ENCODE data around the gene RPIA.

RPIA gene

DNA sequence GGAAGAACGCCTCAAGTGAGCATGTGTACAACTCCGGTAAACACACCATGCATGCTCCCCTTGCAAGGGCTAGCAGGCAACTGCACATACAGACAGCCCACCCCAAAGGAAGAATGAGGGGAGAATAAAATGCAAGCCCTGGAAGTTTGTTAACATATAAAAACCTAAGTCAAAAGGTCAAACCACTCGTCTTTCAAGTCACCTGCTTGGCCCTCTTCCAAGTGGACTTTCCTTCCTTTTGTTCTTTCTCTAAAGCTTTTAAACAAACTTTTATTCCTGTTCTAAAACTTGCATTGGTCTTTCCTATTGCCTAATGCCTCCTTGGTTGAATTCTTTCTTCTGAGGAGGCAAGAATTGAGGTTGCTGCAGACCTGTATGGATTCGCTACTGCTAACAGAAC, 5.2 kb upstream of the RPIA start:
- DNase-seq, result no peak

DNA sequence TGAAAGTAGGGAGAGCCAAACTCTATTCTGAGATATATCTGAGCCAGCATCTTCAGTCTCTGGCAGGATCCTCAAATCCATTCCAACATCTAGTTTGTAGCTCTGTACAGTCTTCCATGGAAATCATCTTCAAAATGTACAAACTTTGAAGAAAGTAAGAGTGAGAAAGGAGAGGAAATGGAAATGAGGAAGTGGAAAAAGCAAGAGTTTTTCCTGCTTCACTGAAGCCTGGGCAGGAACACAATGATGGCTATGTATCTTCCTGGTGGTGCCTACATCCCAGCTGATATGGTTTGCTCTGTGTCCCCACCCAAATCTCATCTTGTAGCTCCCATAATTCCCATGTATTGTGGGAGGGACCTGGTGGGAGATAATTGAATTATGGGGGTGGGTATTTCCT, 4.1 kb upstream of the RPIA start:
- DNase-seq, result no peak

DNA sequence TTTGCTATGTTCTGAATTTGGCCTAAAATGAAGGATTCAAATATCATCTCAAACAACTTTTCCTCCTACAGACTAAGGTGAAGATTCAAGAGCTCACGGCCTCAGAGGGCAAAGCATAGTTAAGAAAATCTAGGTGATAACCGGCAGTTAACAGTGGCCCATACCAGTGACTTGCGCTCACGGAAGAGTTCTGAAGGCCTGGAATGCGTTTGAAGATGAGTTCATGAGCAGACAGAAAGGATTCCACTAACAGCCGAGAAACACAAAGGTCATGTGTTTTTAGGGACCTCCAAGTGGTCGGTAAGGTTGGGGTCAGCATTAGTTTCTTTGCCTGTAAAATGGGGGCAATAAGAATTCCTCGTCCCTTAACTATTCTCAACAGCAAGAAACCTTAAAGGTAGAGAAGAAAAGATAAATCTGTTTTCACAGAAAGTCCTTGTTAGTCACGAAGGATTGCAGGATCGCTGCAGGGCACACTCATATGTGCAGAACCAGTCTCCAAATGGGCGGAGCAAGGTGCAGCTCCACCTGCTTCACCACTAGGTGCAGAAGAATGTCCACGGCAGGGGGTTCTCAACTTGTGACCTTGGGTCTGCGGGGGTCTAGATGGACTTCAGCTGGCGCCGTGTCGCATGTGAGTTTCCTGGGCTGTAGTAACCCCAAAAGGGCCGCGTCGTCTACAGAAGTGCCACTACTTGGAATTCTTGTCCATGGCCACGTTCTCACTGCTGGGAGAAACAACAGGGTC, 708 bp upstream of the RPIA start:
- peak; percentile 61 for DNase-seq

DNA sequence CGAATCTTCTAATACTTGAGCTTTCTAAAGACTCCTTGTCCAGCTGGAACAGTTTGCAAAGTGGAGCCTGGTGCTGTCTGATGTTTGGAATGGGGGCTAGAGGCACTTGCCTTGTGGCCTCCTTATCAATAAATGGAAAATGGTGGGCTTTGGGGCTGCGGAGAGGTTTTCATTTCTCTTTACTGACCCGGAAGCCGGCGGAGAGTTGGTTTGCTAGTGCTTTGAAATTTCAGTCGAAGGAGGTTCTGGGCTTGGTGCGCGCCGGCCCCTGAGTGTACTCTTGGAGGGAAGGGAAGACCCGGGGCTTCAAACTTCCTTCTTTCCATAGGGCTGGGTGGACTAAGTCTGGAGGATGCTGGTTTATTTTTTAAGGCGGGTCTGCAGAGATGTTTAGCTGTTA, 714 bp downstream of the RPIA start:
- peak; percentile 74 for DNase-seq

DNA sequence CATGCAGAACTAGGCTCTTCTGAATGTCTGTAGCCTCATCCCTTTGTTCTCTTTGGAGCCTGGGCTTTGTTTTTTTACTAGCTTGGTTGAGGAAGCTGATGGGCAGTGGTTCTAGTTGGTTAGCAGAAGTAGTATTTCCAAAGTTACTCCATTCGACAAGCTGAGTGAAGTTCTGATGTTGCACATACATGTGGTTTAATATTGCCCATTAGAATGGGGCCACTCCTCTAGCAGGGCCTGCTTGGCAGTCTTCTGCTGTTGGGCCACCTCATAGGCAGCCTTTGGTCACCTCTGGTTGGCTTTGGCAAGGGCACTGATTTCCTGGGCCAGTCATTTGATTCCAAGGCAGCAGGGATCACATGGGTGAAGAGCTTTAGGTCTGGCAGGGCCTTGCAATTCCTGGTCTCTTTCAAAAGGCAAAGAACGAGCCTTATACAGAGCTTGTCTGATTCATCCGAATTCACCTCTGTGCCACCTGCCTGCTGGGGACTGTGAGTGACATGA, 2.5 kb downstream of the RPIA start:
- no peak for DNase-seq

DNA sequence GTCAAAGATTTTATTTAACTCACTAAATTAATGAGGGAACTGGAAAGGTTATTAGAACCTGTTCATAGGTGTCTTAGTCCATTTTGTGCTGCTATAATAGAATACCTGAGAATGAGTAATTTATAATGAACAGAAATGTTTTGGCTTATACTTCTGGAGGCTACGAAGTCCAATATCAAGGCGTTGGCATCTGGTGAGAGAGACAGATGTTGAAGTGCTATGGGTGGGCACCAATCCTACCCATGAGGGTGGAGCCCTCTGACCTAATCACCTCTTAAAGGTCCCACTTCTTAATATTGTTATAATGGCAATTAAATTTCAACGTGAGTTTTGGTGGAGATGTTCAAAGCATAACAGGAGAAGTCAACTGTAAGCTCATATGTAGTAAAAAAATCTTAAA, 5.1 kb downstream of the RPIA start:
- peak; percentile 65 for DNase-seq

DNA sequence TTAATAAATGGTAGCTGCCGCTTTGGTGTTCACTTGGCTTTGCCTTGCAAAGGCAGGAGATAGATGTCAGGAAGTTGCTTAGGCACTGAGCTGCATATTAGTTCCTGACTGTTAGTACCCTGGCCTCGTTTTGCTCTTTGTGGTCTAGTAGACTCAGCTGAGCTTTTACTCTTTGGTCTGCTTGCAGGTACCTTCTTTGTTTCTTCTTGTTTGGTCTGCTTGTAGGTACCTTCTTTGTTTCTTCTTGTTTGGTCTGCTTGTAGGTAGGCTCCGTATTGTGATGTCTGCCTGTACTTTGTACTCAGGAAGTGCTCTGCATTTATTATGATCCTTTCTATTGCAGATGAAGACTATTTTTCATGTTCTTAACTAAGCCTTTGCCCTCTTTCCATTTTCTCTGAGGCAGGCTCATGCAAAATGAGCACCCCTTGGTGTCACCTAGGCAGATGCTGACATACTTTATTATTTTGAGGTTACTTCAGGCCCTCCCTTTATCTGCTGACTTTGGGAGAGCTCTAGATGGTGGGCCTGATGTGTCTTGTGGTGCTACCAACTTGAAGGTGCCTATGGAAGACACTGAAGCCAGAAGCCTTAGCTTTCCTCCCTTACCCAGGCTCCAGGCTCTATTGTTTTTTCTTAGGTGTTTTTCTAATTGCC, 6.0 kb downstream of the RPIA start:
- DNase-seq, result no peak

DNA sequence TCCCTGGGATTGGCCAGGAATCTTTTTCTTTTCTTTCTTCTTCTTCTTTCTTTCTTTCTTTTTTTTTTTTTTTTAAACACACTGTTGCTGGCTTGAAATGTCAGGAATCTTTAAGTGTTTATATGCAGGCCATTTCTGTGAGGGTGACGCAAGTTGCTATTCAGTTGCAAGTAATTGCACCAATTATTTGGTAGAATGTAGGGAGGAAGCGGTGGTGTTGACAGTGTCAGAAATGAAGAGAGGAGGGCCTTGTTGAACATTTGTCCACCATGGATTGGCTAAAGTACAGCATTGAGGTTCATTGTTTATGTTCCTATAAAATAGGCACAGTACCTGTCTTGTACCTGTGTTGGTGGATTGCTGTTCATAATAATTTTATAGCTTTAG, 6.5 kb downstream of the RPIA start:
- DNase-seq, result no peak

DNA sequence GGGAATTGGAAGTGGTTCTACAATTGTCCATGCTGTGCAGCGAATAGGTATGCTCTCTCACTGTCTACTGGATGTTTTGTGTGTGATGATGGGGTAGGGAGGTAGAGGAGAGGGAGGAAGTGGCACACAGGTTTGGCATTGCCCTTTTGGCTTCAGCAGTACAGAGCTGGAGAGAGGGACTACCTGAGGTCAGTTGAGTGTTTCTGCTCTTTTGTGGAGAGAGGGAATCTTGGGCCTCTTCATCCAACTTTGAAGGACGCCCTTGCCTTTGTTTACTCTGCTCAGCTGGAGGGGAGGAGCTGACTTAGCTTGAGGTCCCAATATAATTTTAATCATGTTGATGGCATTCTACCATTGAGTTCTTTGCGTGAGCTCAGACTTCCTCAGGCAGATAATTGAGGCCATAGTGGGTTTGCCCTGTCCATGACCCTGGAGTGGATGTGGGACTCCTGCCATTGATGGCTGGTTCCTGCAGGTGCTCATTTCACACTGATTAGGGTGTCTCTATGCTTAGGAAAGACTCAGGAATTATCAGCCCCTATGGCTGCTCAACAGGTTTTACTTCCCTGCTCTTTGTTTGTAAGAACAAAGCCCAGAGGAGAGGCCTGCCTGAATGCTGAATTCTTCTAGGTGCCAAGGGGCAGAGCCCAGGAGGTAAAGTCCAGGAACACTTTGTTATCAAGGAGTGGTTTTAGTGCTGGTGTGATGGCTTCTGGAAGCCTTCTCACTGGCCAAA, 7.2 kb downstream of the RPIA start:
- DNase-seq, result no peak

DNA sequence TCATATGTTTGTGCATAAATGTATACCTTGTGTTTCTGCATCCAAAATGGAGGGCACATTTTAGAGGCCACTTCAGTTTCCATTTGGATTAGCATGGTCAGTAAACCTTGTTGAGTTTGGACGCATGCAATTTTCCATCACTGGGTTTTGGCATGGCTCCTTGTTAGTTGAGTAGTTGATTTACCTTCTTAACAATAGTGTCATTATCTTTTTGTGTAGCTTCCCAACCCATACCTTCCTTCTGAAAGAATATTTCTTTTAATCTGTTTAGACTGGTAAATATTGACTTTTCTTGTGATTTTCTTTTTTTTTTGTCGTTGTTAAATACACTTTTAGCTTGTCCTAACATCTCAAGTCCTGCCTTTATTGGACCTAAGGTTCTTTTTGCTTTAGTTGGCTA, 15.5 kb downstream of the RPIA start:
- no peak for DNase-seq

DNA sequence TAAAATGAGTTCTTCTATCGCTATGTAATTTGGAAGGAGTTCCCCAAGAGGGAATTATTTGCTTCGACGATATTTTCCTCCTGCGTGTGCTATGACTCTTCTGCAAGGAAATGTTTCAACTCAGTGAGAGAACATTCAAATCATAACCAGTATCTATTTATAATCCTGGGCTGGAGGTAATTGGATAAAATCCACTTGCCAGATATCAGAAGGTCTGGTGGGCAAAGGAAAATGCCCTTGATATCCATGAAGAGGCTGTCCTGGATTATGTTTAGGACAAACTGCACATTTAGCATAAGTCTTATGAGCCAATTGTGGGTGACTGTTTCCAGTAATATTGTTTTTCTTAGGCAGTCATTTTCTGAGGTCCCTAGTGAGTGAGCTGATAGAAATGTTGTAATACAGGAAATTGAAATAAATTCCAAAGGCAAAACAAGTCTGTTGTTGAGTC, 17.7 kb downstream of the RPIA start:
- no peak for DNase-seq

DNA sequence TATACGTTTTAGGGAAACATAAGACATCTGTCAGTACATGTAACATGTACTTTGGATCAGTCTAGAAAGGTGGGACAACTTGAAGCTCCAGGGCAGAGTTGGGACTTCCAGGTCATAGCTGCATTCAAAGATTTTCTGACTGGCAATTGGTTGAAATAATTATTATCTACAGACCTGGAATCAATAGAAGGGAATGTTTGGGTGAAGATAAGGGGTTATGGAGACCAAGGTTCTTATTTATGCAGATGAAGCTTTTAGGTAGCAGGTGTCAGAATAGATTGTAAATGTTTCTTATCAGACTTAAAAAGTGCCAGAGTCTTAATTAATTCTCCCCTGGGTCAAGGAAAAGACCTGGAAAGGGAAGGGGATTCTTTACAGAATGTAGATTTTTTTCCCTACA, 19.8 kb downstream of the RPIA start:
- peak; percentile 35 for DNase-seq

DNA sequence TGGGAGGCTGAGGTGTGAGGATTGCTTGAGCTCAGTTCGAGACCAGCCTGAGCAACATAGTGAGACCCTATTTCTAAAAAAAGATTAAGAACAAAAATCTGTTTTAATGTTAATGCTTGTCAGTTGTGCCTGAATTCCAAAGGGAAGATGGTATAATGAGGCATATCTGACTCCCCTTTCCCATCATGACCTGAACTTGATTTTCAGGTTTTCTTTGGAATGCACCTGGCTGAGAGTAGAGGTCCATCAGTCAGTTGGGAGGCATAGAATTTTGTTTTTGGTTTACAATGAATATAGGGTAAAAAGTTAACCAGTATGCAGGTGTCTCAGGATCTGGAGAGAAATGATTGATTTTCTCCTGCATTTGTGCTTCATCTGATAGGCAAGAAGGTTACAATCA, 20.4 kb downstream of the RPIA start:
- DNase-seq, result no peak

DNA sequence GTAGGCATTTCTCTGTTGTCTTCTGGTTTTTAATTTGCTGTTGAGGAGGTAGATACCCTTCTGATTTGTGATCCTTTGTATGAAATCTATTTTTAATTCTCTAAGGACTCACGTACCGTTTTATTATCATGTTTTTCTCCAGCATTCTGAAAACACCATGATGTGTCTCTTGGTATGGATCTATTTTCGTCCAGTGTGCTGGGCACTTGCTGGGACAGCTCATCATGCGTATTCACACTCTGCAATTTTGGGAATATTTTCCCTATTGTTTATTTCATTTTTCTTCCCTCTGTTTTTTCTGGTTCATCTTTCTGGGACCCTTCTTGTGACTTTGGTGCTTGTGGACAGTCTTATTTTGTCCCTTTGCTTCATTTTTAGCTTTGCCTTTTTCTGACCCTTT, 21.9 kb downstream of the RPIA start:
- DNase-seq, result no peak

DNA sequence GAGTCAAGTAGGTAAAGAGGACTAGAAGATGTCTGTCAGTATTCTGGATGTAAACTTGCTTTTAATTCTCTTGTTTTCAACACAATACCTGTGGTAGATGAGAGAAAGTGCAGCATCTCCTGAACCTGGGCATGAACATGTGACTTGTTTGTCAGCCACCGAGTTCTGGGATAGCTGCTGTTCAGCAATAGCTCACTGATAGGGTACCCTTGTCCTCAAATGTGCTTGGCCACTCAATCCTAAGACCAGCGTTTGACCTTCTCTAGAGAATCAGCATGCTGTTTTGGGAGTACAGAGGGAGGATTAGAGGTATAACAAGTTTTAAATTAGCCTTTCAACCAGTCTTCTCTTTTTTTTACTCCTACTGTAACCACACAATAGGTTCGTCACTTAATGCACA, 23.2 kb downstream of the RPIA start:
- no peak for DNase-seq

DNA sequence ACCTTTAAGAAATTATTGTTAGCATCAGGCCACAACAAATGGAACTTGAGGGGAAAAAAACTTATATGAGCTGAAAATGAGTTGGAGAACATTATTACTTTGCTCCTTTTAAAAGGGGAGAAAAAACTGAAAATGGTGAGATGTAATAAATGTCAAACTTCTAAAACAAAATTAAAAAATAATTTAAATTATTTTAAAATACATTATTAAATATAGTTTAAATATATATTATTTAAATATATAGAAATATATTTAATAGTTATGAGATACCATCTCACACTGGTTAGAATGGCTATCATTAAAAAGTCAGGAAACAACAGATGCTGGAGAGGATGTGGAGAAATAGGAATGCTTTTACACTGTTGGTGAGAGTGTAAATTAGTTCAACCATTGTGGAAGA, 28.9 kb downstream of the RPIA start:
- no peak for DNase-seq

DNA sequence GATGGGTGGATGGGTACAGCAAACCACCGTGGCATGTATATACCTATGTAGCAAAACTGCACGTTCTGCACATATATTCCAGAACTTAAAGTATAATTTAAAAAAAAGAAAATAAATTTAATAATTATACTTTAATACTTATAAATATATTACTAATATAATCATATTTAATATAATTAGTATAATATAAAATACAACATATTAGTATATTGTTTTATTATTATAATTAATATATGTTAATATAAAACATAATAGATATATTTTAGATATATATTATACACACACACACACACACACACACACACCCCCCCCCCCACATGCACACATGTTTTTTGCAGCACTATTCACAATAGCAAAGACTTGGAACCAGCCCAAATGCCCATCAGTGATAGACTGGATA, 29.8 kb downstream of the RPIA start:
- DNase-seq, result no peak

DNA sequence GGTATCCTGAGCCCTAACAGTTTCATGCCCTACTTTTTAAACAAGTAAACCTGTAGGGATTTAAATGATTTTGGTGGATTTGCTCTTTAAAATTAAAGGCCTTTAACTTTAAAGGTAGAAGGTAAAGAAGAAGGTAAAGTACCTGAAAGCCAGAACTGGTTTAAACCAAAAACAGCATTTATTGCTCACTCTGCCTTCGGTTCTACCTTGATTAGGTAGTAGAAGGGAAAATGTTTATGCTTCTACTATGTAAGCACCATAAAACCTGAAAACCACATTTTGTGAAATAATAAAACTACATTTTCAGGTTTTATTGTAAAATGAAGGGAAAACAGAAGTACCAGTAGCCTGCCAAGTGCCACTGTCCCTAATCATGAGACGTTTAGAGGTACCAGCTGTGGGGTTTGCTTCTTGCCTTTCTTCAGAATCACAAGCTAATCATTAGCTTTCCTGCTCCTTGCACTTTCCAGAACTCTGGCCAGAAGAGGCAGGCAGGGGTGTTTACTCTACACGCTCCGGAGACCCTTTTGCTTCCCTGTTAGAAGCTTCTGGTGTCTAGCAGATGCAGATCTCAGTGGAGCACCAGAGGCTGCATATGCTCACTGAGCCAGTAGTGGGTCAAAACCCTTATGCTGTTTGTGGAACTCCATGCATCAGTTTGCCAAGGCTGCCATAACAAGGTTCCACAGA, 33.3 kb downstream of the RPIA start:
- DNase-seq, result no peak

DNA sequence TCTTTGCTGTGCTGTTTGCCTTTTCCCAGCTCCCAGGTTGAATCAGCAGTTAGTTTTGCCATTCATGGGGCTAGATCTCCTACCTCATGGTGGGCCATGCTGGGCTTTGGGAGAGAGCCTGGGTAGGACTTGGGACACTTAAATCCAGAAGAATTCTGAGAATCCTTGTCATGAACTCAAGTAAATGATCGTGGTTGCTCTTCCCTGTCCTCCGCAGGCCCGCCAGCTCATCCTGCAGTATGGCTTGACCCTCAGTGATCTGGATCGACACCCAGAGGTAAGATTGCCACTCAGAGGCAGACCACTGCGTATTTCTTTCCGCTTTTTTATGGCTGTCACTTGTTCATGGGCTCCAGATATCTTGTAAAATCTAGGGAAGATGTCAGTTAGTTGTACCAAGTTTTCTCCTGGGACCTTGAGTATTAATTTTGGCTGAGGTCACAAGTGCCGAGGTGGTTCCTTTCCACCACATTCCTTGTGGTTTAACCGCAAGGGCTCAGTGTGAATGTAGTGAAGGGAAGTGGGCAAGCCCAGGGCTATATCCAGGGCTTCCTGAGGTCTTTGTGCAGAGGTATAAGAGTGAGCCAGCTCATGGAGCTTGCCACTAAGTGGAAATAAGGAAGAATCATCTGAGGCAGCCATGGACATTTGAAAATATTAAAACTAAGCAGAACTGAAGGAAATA, 37.7 kb downstream of the RPIA start:
- DNase-seq, result peak; percentile 65

DNA sequence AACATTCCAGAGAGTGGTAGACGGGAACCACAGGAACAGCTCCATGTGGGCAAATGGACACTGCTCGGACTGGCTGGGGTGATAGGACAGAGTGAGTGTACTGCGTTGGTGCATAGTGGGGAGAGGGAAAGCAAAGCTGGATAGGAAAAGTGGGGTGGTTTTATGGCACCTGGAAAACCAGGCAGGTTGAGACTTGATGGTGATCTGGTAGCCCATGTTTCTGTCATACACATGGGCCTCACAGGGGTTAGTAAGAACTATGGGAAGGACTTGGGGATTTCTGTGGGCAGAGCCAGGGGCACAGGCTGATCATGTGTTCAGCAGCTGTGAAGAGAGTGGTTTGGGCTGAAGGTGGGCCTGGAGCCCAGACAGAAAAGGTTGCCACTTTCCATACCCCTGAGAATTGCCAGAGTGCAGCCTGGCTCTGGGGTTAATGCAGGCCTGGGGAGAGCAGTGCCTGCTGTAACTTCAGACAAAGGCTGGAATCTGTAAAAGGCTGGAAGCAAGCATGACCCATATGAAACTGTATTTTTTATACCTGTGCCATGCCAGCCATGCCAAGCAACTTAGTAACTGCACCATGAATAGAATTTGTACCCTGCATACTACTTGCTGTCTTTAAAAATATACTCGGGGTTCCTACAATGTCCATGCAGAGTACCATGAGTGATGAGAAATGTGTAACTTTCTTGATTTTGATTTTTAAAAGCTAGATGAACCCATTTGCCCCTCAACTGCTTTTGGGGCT, 41.9 kb downstream of the RPIA start:
- DNase-seq, result no peak

DNA sequence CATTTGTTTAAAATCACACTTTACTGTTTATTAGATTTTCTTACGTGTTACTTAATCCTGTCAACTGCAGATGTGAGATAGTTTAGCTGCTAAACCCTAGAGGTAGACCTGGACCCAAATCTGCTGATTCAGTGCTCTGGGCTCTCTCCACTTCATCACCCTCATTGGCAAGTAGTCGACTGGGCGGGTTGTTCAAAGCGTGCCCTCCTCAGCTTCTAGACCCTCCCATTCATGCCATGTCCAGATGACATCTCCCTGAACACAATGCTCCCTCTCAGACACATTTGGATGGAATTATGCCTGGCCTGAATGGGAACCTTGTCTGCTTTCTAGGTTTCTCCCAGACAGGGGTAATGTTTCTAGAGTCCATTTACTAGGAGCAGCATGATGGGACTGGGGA, 43.7 kb downstream of the RPIA start:
- peak; percentile 29 for DNase-seq

DNA sequence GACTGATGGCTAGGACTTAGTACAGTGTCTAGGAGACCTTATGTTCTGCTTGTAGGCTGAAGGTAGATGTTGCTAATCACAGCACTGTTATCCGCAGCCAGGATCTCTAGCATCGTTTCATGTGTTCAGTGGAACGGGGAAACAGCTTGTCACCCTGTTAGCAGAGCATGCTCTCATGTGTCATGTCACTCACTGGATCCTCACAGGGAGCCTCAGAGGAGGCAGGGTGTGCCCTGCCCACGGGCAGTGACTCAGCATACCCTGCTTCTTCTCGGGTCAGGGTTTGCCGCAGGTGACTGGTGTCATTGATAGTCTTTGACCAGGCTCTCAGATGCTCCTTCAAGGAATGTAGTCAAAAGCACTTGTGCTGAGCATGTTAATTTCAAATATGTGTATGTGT, 44.4 kb downstream of the RPIA start:
- peak; percentile 81 for DNase-seq
